ENCODE data around the gene FBXO28. TPM values are rescaled to one million over a fixed set of nuclear protein-coding genes. Genes with fewer than 3 reads are reported as not detected.

FBXO28 gene
- total RNA-seq, 2 donors from 2014 or later, result 29.0 to 40.0 TPM

DNA sequence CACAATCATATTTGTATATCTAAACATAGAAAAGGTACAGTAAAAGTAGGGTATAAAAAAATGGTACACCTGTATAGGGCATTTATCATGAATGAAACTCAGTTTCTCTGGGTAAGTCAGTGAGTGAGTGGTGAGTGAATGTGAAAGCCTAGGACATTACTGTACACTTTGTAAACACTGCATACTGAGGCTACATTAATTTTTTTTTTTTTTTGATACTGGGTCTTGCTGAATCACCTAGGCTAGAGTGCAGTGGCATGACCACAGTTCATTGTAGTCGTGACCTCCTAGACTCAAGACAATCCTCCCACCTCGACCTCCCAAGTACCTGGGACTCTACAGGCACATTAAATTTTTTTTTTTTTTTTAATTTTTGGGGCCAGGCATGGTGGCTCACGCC, 27.8 kb downstream of the FBXO28 start:
- no peak for DNase-seq (ENCODE audit: low spot score)
- no peaks in the 10 kb centered on the region for H3K9me3 ChIP-seq
- no peaks in the 10 kb centered on the region for H3K27me3 ChIP-seq (replicated peaks; ENCODE audit: insufficient read depth)
- no peak for TF ChIP-seq POLR2AphosphoS5 (IDR thresholded peaks at IDR 0.05)
- TF ChIP-seq, protein P1, sequence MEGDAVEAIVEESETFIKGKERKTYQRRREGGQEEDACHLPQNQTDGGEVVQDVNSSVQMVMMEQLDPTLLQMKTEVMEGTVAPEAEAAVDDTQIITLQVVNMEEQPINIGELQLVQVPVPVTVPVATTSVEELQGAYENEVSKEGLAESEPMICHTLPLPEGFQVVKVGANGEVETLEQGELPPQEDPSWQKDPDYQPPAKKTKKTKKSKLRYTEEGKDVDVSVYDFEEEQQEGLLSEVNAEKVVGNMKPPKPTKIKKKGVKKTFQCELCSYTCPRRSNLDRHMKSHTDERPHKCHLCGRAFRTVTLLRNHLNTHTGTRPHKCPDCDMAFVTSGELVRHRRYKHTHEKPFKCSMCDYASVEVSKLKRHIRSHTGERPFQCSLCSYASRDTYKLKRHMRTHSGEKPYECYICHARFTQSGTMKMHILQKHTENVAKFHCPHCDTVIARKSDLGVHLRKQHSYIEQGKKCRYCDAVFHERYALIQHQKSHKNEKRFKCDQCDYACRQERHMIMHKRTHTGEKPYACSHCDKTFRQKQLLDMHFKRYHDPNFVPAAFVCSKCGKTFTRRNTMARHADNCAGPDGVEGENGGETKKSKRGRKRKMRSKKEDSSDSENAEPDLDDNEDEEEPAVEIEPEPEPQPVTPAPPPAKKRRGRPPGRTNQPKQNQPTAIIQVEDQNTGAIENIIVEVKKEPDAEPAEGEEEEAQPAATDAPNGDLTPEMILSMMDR (IDR thresholded peaks at IDR 0.05), result no peak
- no peak for TF ChIP-seq POLR2A (IDR thresholded peaks at IDR 0.05)
- H3K27ac ChIP-seq, result no peak overlapping the region
- WGBS, result 94% methylated on average over 3 of the region's 3 CpGs
- no peak overlapping the region for H3K4me3 ChIP-seq
- no peaks in the 10 kb centered on the region for H3K4me1 ChIP-seq (replicated peaks)
- H3K36me3 ChIP-seq, result no peaks in the 10 kb centered on the region
- intact Hi-C loops (cut with DNase I), result no loop called here

DNA sequence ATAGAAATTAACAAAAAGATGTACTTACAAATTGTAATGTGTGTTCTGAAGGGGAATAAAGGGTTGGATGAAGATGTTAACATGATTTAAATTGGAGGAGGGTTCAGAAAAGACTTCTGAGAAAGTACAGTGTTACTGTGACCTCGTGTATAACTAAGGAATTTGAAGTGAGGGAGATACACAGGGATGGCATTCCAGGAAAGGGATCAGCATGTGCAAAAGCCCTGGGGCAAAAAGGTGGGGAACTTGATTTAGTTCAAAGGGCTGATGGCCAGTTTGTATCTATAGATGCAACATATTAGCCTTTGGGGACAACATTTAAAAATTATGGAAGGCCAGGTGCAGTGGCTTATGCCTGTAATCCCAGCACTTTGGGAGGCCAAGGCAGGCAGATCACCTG, 35.8 kb downstream of the FBXO28 start:
- Histone ChIP-seq H3K27me3 (replicated peaks; ENCODE audit: insufficient read depth) (no peaks in the 10 kb centered on the region), H3K27ac (no peak overlapping the region), H3K4me3 (no peak overlapping the region), H3K36me3 (no peaks in the 10 kb centered on the region), H3K4me1 (replicated peaks) (no peaks in the 10 kb centered on the region), H3K9me3 (no peaks in the 10 kb centered on the region)
- TF ChIP-seq POLR2AphosphoS5 (IDR thresholded peaks at IDR 0.05) (no peak), POLR2A (IDR thresholded peaks at IDR 0.05) (no peak)
- TF ChIP-seq, protein P1 (IDR thresholded peaks at IDR 0.05), result no peak
- no peak for DNase-seq (ENCODE audit: low spot score)
- WGBS, result 58% methylated on average over 1 of the region's 1 CpG
- intact Hi-C loops (cut with DNase I), result no loop called here

- no peaks in the 10 kb centered on the region for H3K4me1 ChIP-seq (replicated peaks)
- no peaks in the 10 kb centered on the region for H3K9me3 ChIP-seq
- intact Hi-C loops (cut with DNase I), result no loop called here
- no peak overlapping the region for H3K4me3 ChIP-seq
- WGBS, result 66% methylated on average over 3 of the region's 3 CpGs
- TF ChIP-seq, protein P1 (IDR thresholded peaks at IDR 0.05), result no peak
- TF ChIP-seq POLR2AphosphoS5 (IDR thresholded peaks at IDR 0.05) (no peak), POLR2A (IDR thresholded peaks at IDR 0.05) (no peak)
- H3K36me3 ChIP-seq, result no peaks in the 10 kb centered on the region
- no peaks in the 10 kb centered on the region for H3K27me3 ChIP-seq (replicated peaks; ENCODE audit: insufficient read depth)
- H3K27ac ChIP-seq, result no peak overlapping the region
- DNase-seq (ENCODE audit: low spot score), result no peak
Measured at GRCh38 chr1:224151117-224151516, 37.2 kb downstream of the FBXO28 start.

- Histone ChIP-seq H3K27ac (no peak overlapping the region), H3K36me3 (no peaks in the 10 kb centered on the region), H3K4me3 (no peak overlapping the region), H3K27me3 (replicated peaks; ENCODE audit: insufficient read depth) (no peaks in the 10 kb centered on the region), H3K9me3 (no peaks in the 10 kb centered on the region), H3K4me1 (replicated peaks) (no peaks in the 10 kb centered on the region)
- TF ChIP-seq, protein P1 (IDR thresholded peaks at IDR 0.05), result no peak
- TF ChIP-seq POLR2AphosphoS5 (IDR thresholded peaks at IDR 0.05) (no peak), POLR2A (IDR thresholded peaks at IDR 0.05) (no peak)
- intact Hi-C loops (cut with DNase I), result no loop called here
- 89% methylated on average over 11 of the region's 11 CpGs for WGBS
- no peak for DNase-seq (ENCODE audit: low spot score)
Measured at GRCh38 chr1:224157316-224157715, 43.4 kb downstream of the FBXO28 start.

- no peaks in the 10 kb centered on the region for H3K9me3 ChIP-seq
- TF ChIP-seq POLR2A (IDR thresholded peaks at IDR 0.05) (no peak), POLR2AphosphoS5 (IDR thresholded peaks at IDR 0.05) (no peak)
- TF ChIP-seq, protein P1 (IDR thresholded peaks at IDR 0.05), result no peak
- no peak overlapping the region for H3K4me3 ChIP-seq
- H3K4me1 ChIP-seq (replicated peaks), result no peaks in the 10 kb centered on the region
- WGBS, result 59% methylated on average over 6 of the region's 6 CpGs
- H3K36me3 ChIP-seq, result no peaks in the 10 kb centered on the region
- no peaks in the 10 kb centered on the region for H3K27me3 ChIP-seq (replicated peaks; ENCODE audit: insufficient read depth)
- DNase-seq (ENCODE audit: low spot score), result no peak
- H3K27ac ChIP-seq, result no peak overlapping the region
- intact Hi-C loops (cut with DNase I), result no loop called here
Measured at GRCh38 chr1:224159541-224159940, 45.6 kb downstream of the FBXO28 start.

Data from prostate gland (tissue), 2 donors.